Aorta (tissue), 5 donors: Measurements from ENCODE around the gene MED25. TPM values are rescaled to one million over a fixed set of nuclear protein-coding genes. Genes with fewer than 3 reads are reported as not detected.
A peak's percentile ranks its signal among the peaks of the same experiment; 100 is the strongest.

Experiments used
- ATAC-seq: fragments of 200-7000 bp; cut with Tn5 transposase; one replicate; pipeline ENCODE4 v1.9.1; 2022; ENCODE audit warnings: moderate library complexity; ENCODE audit not compliant: low FRiP score
- DNase-seq, 2 donors: peaks; one replicate each; pipeline ENCODE4 v3.0.0-alpha.2; 2020
- H3K27ac ChIP-seq, 2 donors: one replicate each; pipeline ENCODE4 v1.5.1; 2013; ENCODE audit warnings: low read length in 2 of 2, mild to moderate bottlenecking in 2 of 2, moderate library complexity in 2 of 2, control low read depth in 1 of 2, inconsistent platforms in 1 of 2, low read depth in 1 of 2
- H3K27me3 ChIP-seq, 2 donors: one replicate each; pipeline ENCODE4 v1.6.1; 2013; ENCODE audit warnings: control low read depth in 1 of 2, low read length in 1 of 2, mild to moderate bottlenecking in 1 of 2, moderate library complexity in 1 of 2; ENCODE audit not compliant: insufficient read depth in 2 of 2, control insufficient read depth in 1 of 2
- H3K36me3 ChIP-seq, 2 donors: one replicate each; pipeline ENCODE4 v1.6.1; 2013; ENCODE audit warnings: control low read depth in 1 of 2, low read length in 1 of 2, mild to moderate bottlenecking in 1 of 2; ENCODE audit not compliant: insufficient read depth in 2 of 2, control insufficient read depth in 1 of 2
- H3K4me1 ChIP-seq, 2 donors: one replicate each; pipeline ENCODE4 v1.6.1; 2013; ENCODE audit warnings: low read length in 2 of 2, control low read depth in 1 of 2, mild to moderate bottlenecking in 1 of 2, moderate library complexity in 1 of 2; ENCODE audit not compliant: insufficient read depth in 2 of 2, control insufficient read depth in 1 of 2
- H3K4me3 ChIP-seq, 2 donors: one replicate each; pipeline ENCODE4 v1.5.1; 2013; ENCODE audit warnings: low read length in 2 of 2, control low read depth in 1 of 2, mild to moderate bottlenecking in 1 of 2
- H3K9me3 ChIP-seq: one replicate; pipeline ENCODE4 v1.6.1; 2013; ENCODE audit warnings: mild to moderate bottlenecking, low read length; ENCODE audit not compliant: control insufficient read depth
- WGBS, 2 donors: extraction: QIAGEN DNeasy Blood & Tissue Kit; methylation state at CpG; one replicate each; pipeline ENCODE4 v1.1.7; 2013; 5-methylcytosine and 5-hydroxymethylcytosine counted together
- intact Hi-C, 2 donors: fragments of 100-400 bp; cut with DNase I; formaldehyde crosslinking; loops; one replicate each; pipeline versions ENCODE4 v1.14.2 to v1.15.0; 2022
- polyA plus RNA-seq, 2 donors: library from polyadenylated mRNA; stranded (reverse); fragments of 200-250 nt; gene quantifications; one replicate each; pipeline ENCODE4 v1.2.3, GENCODE V29; 2013
- total RNA-seq, 2 donors: library from RNA; stranded (reverse); fragmentation: NEBNext Ultra II Directional; extraction: Animal tissue kit (Norgen Biotek cat#: 25700); gene quantifications; one replicate each; pipeline ENCODE4 v1.2.1, GENCODE V29; 2021
- donor health status: healthy with polysubstance abuse.
- donor health status: Bipolar disorder and iron deficiency.
- donor health status: DM: no; HTN: no; CAD: no.
- donor health status: DM: no; HTN: no; CAD: no.
- donor health status: DM: yes; HTN: yes; CAD: no.

MED25 gene
- total and polyA plus RNA-seq, 4 donors = 18.3 to 52.8 (median 33.7) TPM

GRCh38 chr19:49866933-49867782 lies 49.1 kb downstream of the MED25 start, which contains the start of gene PNKP:
Gene PNKP (minus strand): TSS chr19:49867576. CDS start chr19:49867204, 372 bp downstream.
- Histone ChIP-seq H3K27me3 (no peaks in the 10 kb centered on the region), H3K4me3 (peak within 1 kb of the TSS; percentile 16 to 62), H3K4me1 (no peaks in the 10 kb centered on the region), H3K9me3 (no peaks in the 10 kb centered on the region), H3K36me3 (no peaks in the 10 kb centered on the region), H3K27ac (peak within 1 kb of the TSS in 1 of 2 donors; percentile 93)
- WGBS, 2 donors = 0% methylated on average over 63 to 65 of the region's 65 CpGs
- intact Hi-C loops = loop anchor here (2.0 to 10.0 kb wide), 4 partner anchors 16 to 102 kb away; partner anchors contain the start of genes AP2A1 (in 2 of the 2), FUZ (in 1 of the 2), PTOV1 (in 1 of the 2) and TSKS (in 1 of the 2)
- DNase-seq = peak; percentile 95 to 97
- peak; percentile 86 for ATAC-seq

- WGBS, 2 donors = 2% methylated on average over 15 of the region's 15 CpGs
- no peaks in the 10 kb centered on the region for H3K9me3 ChIP-seq
- peak overlapping the region in 1 of 2 donors; percentile 77 for H3K27ac ChIP-seq
- H3K4me3 ChIP-seq = no peak overlapping the region
- no peaks in the 10 kb centered on the region for H3K27me3 ChIP-seq
- intact Hi-C loops = loop anchor here (5.0 to 10.0 kb wide), 3 partner anchors 57 to 104 kb away; partner anchors contain the start of genes AP2A1 (in 2 of the 2), FUZ (in 1 of the 2) and TSKS (in 1 of the 2)
- DNase-seq (peak in 1 of 2 donors; percentile 97), ATAC-seq (peak; percentile 11)
- no peaks in the 10 kb centered on the region for H3K36me3 ChIP-seq
- no peaks in the 10 kb centered on the region for H3K4me1 ChIP-seq
Measured at GRCh38 chr19:49869009-49869483, 51.0 kb downstream of the MED25 start.

- DNase-seq = peak; percentile 97 to 98
- Histone ChIP-seq H3K27me3 (no peaks in the 10 kb centered on the region), H3K27ac (peak overlapping the region in 1 of 2 donors; percentile 30), H3K4me3 (peak overlapping the region; percentile 11 to 30), H3K9me3 (no peaks in the 10 kb centered on the region), H3K4me1 (no peaks in the 10 kb centered on the region), H3K36me3 (no peaks in the 10 kb centered on the region)
- intact Hi-C loops = loop anchor here (5.0 to 10.0 kb wide), 3 partner anchors 57 to 105 kb away; partner anchors contain the start of genes AP2A1 (in 2 of the 2), FUZ (in 1 of the 2) and TSKS (in 1 of the 2)
- WGBS, 2 donors = 0 to 1% methylated on average over 58 to 67 of the region's 67 CpGs
- ATAC-seq = peak; percentile 88
Measured at GRCh38 chr19:49869484-49870308, 51.6 kb downstream of the MED25 start.

- peak overlapping the region in 1 of 2 donors; percentile 30 for H3K27ac ChIP-seq
- ATAC-seq (no peak), DNase-seq (no peak)
- H3K4me1 ChIP-seq = no peaks in the 10 kb centered on the region
- WGBS, 2 donors = 71 to 73% methylated on average over 15 of the region's 15 CpGs
- no peak overlapping the region for H3K4me3 ChIP-seq
- no peaks in the 10 kb centered on the region for H3K9me3 ChIP-seq
- H3K36me3 ChIP-seq = no peaks in the 10 kb centered on the region
- intact Hi-C loops = no loop called here
- no peaks in the 10 kb centered on the region for H3K27me3 ChIP-seq
Measured at GRCh38 chr19:49870309-49870901, 52.3 kb downstream of the MED25 start.

GRCh38 chr19:49871349-49871985 lies 53.4 kb downstream of the MED25 start:
- DNase-seq = no peak
- intact Hi-C loops = no loop called here

GRCh38 chr19:49872245-49873128 lies 54.4 kb downstream of the MED25 start:
- Histone ChIP-seq H3K9me3 (no peaks in the 10 kb centered on the region), H3K4me3 (no peak overlapping the region), H3K27me3 (no peaks in the 10 kb centered on the region), H3K4me1 (no peaks in the 10 kb centered on the region), H3K36me3 (no peaks in the 10 kb centered on the region), H3K27ac (no peak overlapping the region)
- ATAC-seq (no peak), DNase-seq (no peak)
- 85 to 86% methylated on average over 27 of the region's 27 CpGs for WGBS, 2 donors
- intact Hi-C loops = no loop called here

More at GRCh38 chr19:49871349-49871985, 53.4 kb downstream of the MED25 start:
- Histone ChIP-seq H3K27ac (no peak overlapping the region), H3K36me3 (no peaks in the 10 kb centered on the region), H3K9me3 (no peaks in the 10 kb centered on the region), H3K27me3 (no peaks in the 10 kb centered on the region), H3K4me1 (no peaks in the 10 kb centered on the region), H3K4me3 (no peak overlapping the region)
- ATAC-seq = no peak
- WGBS, 2 donors = 87% methylated on average over 16 to 17 of the region's 17 CpGs

GRCh38 chr19:49873129-49873521 lies 55.0 kb downstream of the MED25 start:
- DNase-seq (peak in 1 of 2 donors; percentile 75), ATAC-seq (no peak)
- Histone ChIP-seq H3K27ac (no peak overlapping the region), H3K36me3 (no peaks in the 10 kb centered on the region), H3K4me1 (no peaks in the 10 kb centered on the region), H3K27me3 (no peaks in the 10 kb centered on the region), H3K4me3 (no peak overlapping the region), H3K9me3 (no peaks in the 10 kb centered on the region)
- intact Hi-C loops = no loop called here
- WGBS, 2 donors = 92% methylated on average over 25 to 29 of the region's 29 CpGs
